HCT116 (cell line): ENCODE measurements around the gene TBC1D16. TPM values are rescaled to one million over a fixed set of nuclear protein-coding genes. Genes with fewer than 3 reads are reported as not detected.

ENCODE experiments used
- ATAC-seq: fragments of 200-7000 bp; cut with Tn5 transposase; 2 replicates; pipeline ENCODE4 v1.9.1; 2020; ENCODE audit warnings: mild to moderate bottlenecking, moderate library complexity
- BruUV-seq: library from RNA; stranded (reverse); fragments of 400-500 nt; replicated peaks from 2 replicates; lab custom pipeline; 2021; lab: Mats Ljungman, UMichigan
- CTCF ChIA-PET: fragments of 300-600 bp; sonication (Branson Sonifier 250); formaldehyde crosslinking; loops from one replicate; lab custom pipeline; 2021; ENCODE audit warnings: antibody characterized with exemption; lab: Charles Lee
- POLR2A ChIA-PET: fragments of 300-600, 350-600 bp; sonication (Branson Sonifier 250); formaldehyde crosslinking; loops from one replicate; lab custom pipeline; 2021; ENCODE audit warnings: antibody characterized with exemption; lab: Charles Lee
- RAD21 ChIA-PET, 2 experiments: fragments of 300-600 bp; sonication (Branson Sonifier 250); formaldehyde crosslinking; loops; one replicate each; lab custom pipeline; 2023; ENCODE audit warnings: low total read pairs in 2 of 2; ENCODE audit not compliant: uncharacterized antibody in 2 of 2, unreplicated experiment in 2 of 2, low non-redundant PET in 1 of 2; lab: Charles Lee
- DNase-seq: peaks from one replicate; pipeline ENCODE4 v3.0.0-alpha.2; 2010; ENCODE audit warnings: low read depth, low spot score
- H2AFZ ChIP-seq: fragments of 200-600 bp; shearing (Covaris generic), sonication (generic); 2 replicates; pipeline ENCODE4 v1.6.1; 2017; ENCODE audit warnings: low read depth, mixed run types, mixed read lengths, antibody characterized with exemption, low read length; ENCODE audit not compliant: poor library complexity, severe bottlenecking
- H3K27ac ChIP-seq: 2 replicates; pipeline ENCODE4 v1.5.1; 2012; ENCODE audit warnings: low read depth, low read length
- H3K27me3 ChIP-seq: fragments of 200-600 bp; sonication (generic); 2 replicates; pipeline ENCODE4 v1.6.1; 2016; ENCODE audit warnings: mixed run types, low read length, mixed read lengths; ENCODE audit not compliant: insufficient read depth
- H3K36me3 ChIP-seq, 2 experiments: fragments of 200-500 bp in 1 of 2; fragments of 200-600 bp in 1 of 2; sonication (Bioruptor generic) in 1 of 2; sonication (generic) in 1 of 2; 2 replicates each; pipeline versions ENCODE4 v1.5.1 to v1.6.1; 2014 to 2016; ENCODE audit warnings: low read length in 2 of 2, inconsistent platforms in 1 of 2, mixed read lengths in 1 of 2, mixed run types in 1 of 2; ENCODE audit not compliant: insufficient read depth in 2 of 2, control insufficient read depth in 1 of 2
- H3K4me1 ChIP-seq, 2 experiments: fragments of 200-600 bp in 1 of 2; sonication (generic) in 1 of 2; 2 replicates each; pipeline versions ENCODE4 v1.5.1 to v1.6.1; 2012 to 2017; ENCODE audit warnings: low read length in 2 of 2, inconsistent platforms in 1 of 2, mild to moderate bottlenecking in 1 of 2, mixed read lengths in 1 of 2, mixed run types in 1 of 2, moderate library complexity in 1 of 2; ENCODE audit not compliant: insufficient read depth in 2 of 2, control insufficient read depth in 1 of 2
- H3K4me2 ChIP-seq: fragments of 200-600 bp; sonication (generic); 2 replicates; pipeline ENCODE4 v1.6.1; 2017; ENCODE audit warnings: mixed run types, low read length, mixed read lengths
- H3K4me3 ChIP-seq, 2 experiments: fragments of 200-600 bp in 1 of 2; sonication (generic) in 1 of 2; replicated peaks in 1 of 2; 2 replicates each; pipeline ENCODE4 v1.5.1; 2011 to 2016; ENCODE audit warnings: low read length in 2 of 2, control low read depth in 1 of 2, low read depth in 1 of 2, mild to moderate bottlenecking in 1 of 2, mixed read lengths in 1 of 2, mixed run types in 1 of 2
- H3K79me2 ChIP-seq: fragments of 200-600 bp; sonication (generic); 2 replicates; pipeline ENCODE4 v1.6.1; 2017; ENCODE audit warnings: mild to moderate bottlenecking, mixed run types, low read length, moderate library complexity, mixed read lengths; ENCODE audit not compliant: insufficient read depth
- H3K9ac ChIP-seq: fragments of 200-600 bp; sonication (generic); 2 replicates; pipeline ENCODE4 v1.6.1; 2016; ENCODE audit warnings: low read length, mixed read lengths
- H3K9me2 ChIP-seq: fragments of 200-600 bp; sonication (generic), shearing (Covaris generic); 2 replicates; pipeline ENCODE4 v1.6.1; 2017; ENCODE audit warnings: mixed run types, mild to moderate bottlenecking, moderate library complexity; ENCODE audit not compliant: insufficient read depth
- H3K9me3 ChIP-seq, 2 experiments: fragments of 200-500 bp in 1 of 2; fragments of 200-600 bp in 1 of 2; sonication (Bioruptor generic) in 1 of 2; sonication (generic) in 1 of 2; 2 replicates each; pipeline ENCODE4 v1.6.1; 2014 to 2017; ENCODE audit warnings: low read length in 2 of 2, mixed read lengths in 2 of 2, inconsistent platforms in 1 of 2, low read depth in 1 of 2, mild to moderate bottlenecking in 1 of 2, mixed run types in 1 of 2, moderate library complexity in 1 of 2; ENCODE audit not compliant: control insufficient read depth in 1 of 2, insufficient read depth in 1 of 2
- H4K20me1 ChIP-seq: fragments of 200-600 bp; sonication (generic), shearing (Covaris generic); 2 replicates; pipeline ENCODE4 v1.6.1; 2017; ENCODE audit warnings: mixed run types, mild to moderate bottlenecking, moderate library complexity; ENCODE audit not compliant: insufficient read depth
- CBX3 ChIP-seq: IDR thresholded peaks from 2 replicates; pipeline ENCODE4 v1.6.1; 2012; ENCODE audit warnings: low read depth
- CEBPB ChIP-seq: IDR thresholded peaks from 2 replicates; pipeline ENCODE4 v1.6.1; 2012; ENCODE audit warnings: low read depth
- CTCF ChIP-seq, 3 experiments: fragments of 200-600 bp in 1 of 3; sonication (generic) in 1 of 3; IDR thresholded peaks in 2 of 3; conservative IDR thresholded peaks in 1 of 3; 2 replicates each; pipeline ENCODE4 v1.5.1; 2012 to 2017; ENCODE audit warnings: low read depth in 2 of 3, low read length in 2 of 3, antibody characterized with exemption in 1 of 3, borderline replicate concordance in 1 of 3, control low read depth in 1 of 3, mild to moderate bottlenecking in 1 of 3, mixed read lengths in 1 of 3, mixed run types in 1 of 3, moderate library complexity in 1 of 3; ENCODE audit not compliant: insufficient read depth in 1 of 3
- ELF1 ChIP-seq: IDR thresholded peaks from 2 replicates; pipeline ENCODE4 v1.6.1; 2012; ENCODE audit warnings: low read depth, borderline replicate concordance
- EZH2phosphoT487 ChIP-seq: fragments of 200-600 bp; IDR thresholded peaks from 2 replicates; pipeline ENCODE4 v1.6.1; 2018; ENCODE audit warnings: antibody characterized with exemption, borderline replicate concordance
- FOSL1 ChIP-seq: IDR thresholded peaks from 2 replicates; pipeline ENCODE4 v1.6.1; 2012; ENCODE audit warnings: low read depth
- MAX ChIP-seq: IDR thresholded peaks from 2 replicates; pipeline ENCODE4 v1.6.1; 2012
- POLR2A ChIP-seq: IDR thresholded peaks from 2 replicates; pipeline ENCODE4 v1.7.0; 2011; ENCODE audit warnings: borderline replicate concordance; ENCODE audit not compliant: insufficient read depth, insufficient read length; ENCODE audit errors: extremely low read depth
- POLR2AphosphoS5 ChIP-seq: IDR thresholded peaks from 2 replicates; pipeline ENCODE4 v1.6.1; 2011; ENCODE audit warnings: mild to moderate bottlenecking, low read depth, low read length, moderate library complexity
- RAD21 ChIP-seq: IDR thresholded peaks from 2 replicates; pipeline ENCODE4 v1.6.1; 2012; ENCODE audit warnings: low read depth, mild to moderate bottlenecking
- SP1 ChIP-seq: IDR thresholded peaks from 2 replicates; pipeline ENCODE4 v1.6.1; 2012; ENCODE audit warnings: low read depth
- SRF ChIP-seq: IDR thresholded peaks from 2 replicates; pipeline ENCODE4 v1.6.1; 2012; ENCODE audit warnings: low read depth
- TCF7L2 ChIP-seq: IDR thresholded peaks from 2 replicates; pipeline ENCODE4 v1.7.0; 2011; ENCODE audit warnings: borderline replicate concordance, inconsistent platforms; ENCODE audit not compliant: insufficient read depth, insufficient read length; ENCODE audit errors: extremely low read depth
- YY1 ChIP-seq: IDR thresholded peaks from 2 replicates; pipeline ENCODE4 v1.6.1; 2011; ENCODE audit warnings: low read length, low read depth, moderate library complexity, mild to moderate bottlenecking; ENCODE audit not compliant: insufficient replicate concordance; ENCODE audit errors: extremely low read depth
- ZBTB33 ChIP-seq: IDR thresholded peaks from 2 replicates; pipeline ENCODE4 v1.6.1; 2011; ENCODE audit warnings: mild to moderate bottlenecking, low read length, moderate library complexity; ENCODE audit not compliant: insufficient replicate concordance; ENCODE audit errors: extremely low read depth
- ZFX ChIP-seq: fragments of 450-650 bp; IDR thresholded peaks from 2 replicates; pipeline ENCODE4 v1.6.1; 2017
- ZNF274 ChIP-seq: fragments of 200-500 bp; sonication (Bioruptor generic); IDR thresholded peaks from 2 replicates; pipeline ENCODE4 v1.6.1; 2014; ENCODE audit warnings: mild to moderate bottlenecking, low read depth, low read length, inconsistent platforms
- intact Hi-C: fragments of 100-400 bp; cut with micrococcal nuclease; formaldehyde crosslinking; loops from 2 replicates; pipeline ENCODE4 v1.10.0; 2022
- total RNA-seq: library from RNA; stranded (reverse); gene quantifications from one replicate; pipeline ENCODE4 v1.2.1, GENCODE V29; 2021; ENCODE audit not compliant: unreplicated experiment
- TF ChIP-seq, protein P1 (sequence below): IDR thresholded peaks from 2 replicates; pipeline ENCODE4 v1.6.1; 2012; ENCODE audit warnings: low read depth
- TF ChIP-seq, protein P2 (sequence below): IDR thresholded peaks from 2 replicates; pipeline ENCODE4 v1.6.1; 2012

Gene TBC1D16
- total RNA-seq, 1 experiment from 2014 or later, result 31.1 TPM

GRCh38 chr17:79966681-79967080 is 69.0 kb downstream of the TBC1D16 start:
- no peaks in the 10 kb centered on the region for H4K20me1 ChIP-seq
- H3K9ac ChIP-seq, result no peak overlapping the region
- H3K36me3 ChIP-seq, result no peaks in the 10 kb centered on the region
- ChIA-PET CTCF (no interaction called here), POLR2A (no interaction called here), RAD21 (no interaction called here)
- H2AFZ ChIP-seq, result no peak overlapping the region
- no peak overlapping the region for H3K27ac ChIP-seq
- BruUV-seq, result no TSS peak
- H3K4me1 ChIP-seq, result no peaks in the 10 kb centered on the region
- no peaks in the 10 kb centered on the region for H3K27me3 ChIP-seq
- intact Hi-C loops, result no loop called here
- ATAC-seq (no peak), DNase-seq (no peak)
- H3K4me2 ChIP-seq, result no peak overlapping the region
- H3K9me2 ChIP-seq, result no peaks in the 10 kb centered on the region
- 0 out of 4 replicates have a peak, but pooled peaks cover 0 to 2% of the 10 kb centered on the region in 2 experiments for H3K9me3 ChIP-seq
- no peak overlapping the region for H3K4me3 ChIP-seq
- TF ChIP-seq SP1, result no peak
- TF ChIP-seq EZH2phosphoT487, result no peak
- TF ChIP-seq TCF7L2, result no peak
- no peak for TF ChIP-seq FOSL1
- TF ChIP-seq ZFX, result no peak
- TF ChIP-seq ELF1, result no peak
- TF ChIP-seq MAX, result no peak
- TF ChIP-seq CTCF (IDR thresholded peaks at IDR 0.05 in 2 of 3, conservative IDR thresholded peaks at IDR 0.05 in 1 of 3; ENCODE audit: borderline replicate concordance in 1 of 3, insufficient read depth in 1 of 3, low read depth in 2 of 3, low read length in 2 of 3), result no peak
- TF ChIP-seq SRF, result no peak
- TF ChIP-seq RAD21, result no peak
- TF ChIP-seq, protein P1, sequence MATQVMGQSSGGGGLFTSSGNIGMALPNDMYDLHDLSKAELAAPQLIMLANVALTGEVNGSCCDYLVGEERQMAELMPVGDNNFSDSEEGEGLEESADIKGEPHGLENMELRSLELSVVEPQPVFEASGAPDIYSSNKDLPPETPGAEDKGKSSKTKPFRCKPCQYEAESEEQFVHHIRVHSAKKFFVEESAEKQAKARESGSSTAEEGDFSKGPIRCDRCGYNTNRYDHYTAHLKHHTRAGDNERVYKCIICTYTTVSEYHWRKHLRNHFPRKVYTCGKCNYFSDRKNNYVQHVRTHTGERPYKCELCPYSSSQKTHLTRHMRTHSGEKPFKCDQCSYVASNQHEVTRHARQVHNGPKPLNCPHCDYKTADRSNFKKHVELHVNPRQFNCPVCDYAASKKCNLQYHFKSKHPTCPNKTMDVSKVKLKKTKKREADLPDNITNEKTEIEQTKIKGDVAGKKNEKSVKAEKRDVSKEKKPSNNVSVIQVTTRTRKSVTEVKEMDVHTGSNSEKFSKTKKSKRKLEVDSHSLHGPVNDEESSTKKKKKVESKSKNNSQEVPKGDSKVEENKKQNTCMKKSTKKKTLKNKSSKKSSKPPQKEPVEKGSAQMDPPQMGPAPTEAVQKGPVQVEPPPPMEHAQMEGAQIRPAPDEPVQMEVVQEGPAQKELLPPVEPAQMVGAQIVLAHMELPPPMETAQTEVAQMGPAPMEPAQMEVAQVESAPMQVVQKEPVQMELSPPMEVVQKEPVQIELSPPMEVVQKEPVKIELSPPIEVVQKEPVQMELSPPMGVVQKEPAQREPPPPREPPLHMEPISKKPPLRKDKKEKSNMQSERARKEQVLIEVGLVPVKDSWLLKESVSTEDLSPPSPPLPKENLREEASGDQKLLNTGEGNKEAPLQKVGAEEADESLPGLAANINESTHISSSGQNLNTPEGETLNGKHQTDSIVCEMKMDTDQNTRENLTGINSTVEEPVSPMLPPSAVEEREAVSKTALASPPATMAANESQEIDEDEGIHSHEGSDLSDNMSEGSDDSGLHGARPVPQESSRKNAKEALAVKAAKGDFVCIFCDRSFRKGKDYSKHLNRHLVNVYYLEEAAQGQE, result no peak
- no peak for TF ChIP-seq CEBPB
- TF ChIP-seq, protein P2, sequence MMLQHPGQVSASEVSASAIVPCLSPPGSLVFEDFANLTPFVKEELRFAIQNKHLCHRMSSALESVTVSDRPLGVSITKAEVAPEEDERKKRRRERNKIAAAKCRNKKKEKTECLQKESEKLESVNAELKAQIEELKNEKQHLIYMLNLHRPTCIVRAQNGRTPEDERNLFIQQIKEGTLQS, result no peak
- no peak for TF ChIP-seq ZNF274
- no peak for TF ChIP-seq ZBTB33
- TF ChIP-seq YY1, result no peak
- TF ChIP-seq POLR2AphosphoS5, result no peak
- no peak for TF ChIP-seq CBX3
- TF ChIP-seq POLR2A, result no peak
- TF ChIP-seq, all 23 proteins: peak for 0
- H3K79me2 ChIP-seq, result no peaks in the 10 kb centered on the region
